GM19468 (cell line): Measurements from ENCODE around the gene ASPM.
"Not testable (repeated sequence)": the region's sequence is repeated elsewhere in the genome, so short reads cannot be mapped to it uniquely, and the experiment has no call there.

Source experiments
- ATAC-seq: cut with Tn5 transposase; IDR thresholded peaks from one replicate; pipeline ENCODE4 v1.9.1; 2021; ENCODE audit warnings: mild to moderate bottlenecking, moderate library complexity, moderate number of reproducible peaks; ENCODE audit not compliant: unreplicated experiment; ENCODE audit errors: extremely low read depth

Gene ASPM

GRCh38 chr1:197083474-197083873 lies 63.0 kb downstream of the ASPM start:
- no peak for ATAC-seq

GRCh38 chr1:197081117-197081753 lies 65.2 kb downstream of the ASPM start:
- no peak for ATAC-seq

- ATAC-seq, result no peak
Measured at GRCh38 chr1:197080323-197080722, 66.1 kb downstream of the ASPM start.

DNA sequence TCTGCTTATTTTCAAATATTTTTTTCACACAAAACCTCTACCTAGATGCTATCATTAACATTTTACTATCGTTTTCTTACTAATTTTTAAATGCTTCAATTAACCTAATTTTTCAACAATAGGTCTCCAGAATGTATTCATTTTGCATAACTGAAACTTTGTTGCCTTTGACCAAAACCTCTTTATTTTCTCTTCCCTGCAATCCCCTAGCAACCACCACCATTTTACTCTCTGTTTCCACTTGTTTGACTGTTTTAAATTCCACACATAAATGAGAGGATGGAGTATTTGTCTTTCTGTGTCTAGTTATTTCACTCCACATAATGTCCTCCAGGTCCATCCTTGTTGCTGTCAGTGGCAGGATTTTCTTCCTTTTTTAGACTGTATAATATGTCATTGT lies 69.9 kb downstream of the ASPM start:
- no peak for ATAC-seq

- no peak for ATAC-seq
Measured at GRCh38 chr1:197073978-197074377, 72.5 kb downstream of the ASPM start.

DNA sequence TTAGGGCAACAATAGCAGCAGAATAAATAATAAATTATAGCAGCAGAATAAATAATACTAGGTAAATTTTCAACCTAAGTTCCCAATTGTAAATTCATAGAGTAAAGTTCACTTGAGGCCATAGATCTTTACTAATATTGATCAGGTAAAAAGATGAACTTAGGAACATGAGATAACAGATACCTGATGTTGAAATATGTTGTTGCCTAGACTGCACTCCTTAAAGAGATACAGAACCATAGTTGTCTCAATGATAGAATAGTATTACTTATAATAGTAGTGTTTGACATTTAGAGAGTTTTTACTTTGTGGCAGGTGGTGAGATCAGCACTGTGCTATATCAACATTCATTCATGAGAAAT lies 79.0 kb downstream of the ASPM start:
- ATAC-seq, result no peak

GRCh38 chr1:197066719-197067456 lies 79.6 kb downstream of the ASPM start, which contains the start of gene F13B:
F13B (minus strand) TSS chr1:197067260; CDS start chr1:197067223, 37 bp downstream.
- ATAC-seq, result no peak

DNA sequence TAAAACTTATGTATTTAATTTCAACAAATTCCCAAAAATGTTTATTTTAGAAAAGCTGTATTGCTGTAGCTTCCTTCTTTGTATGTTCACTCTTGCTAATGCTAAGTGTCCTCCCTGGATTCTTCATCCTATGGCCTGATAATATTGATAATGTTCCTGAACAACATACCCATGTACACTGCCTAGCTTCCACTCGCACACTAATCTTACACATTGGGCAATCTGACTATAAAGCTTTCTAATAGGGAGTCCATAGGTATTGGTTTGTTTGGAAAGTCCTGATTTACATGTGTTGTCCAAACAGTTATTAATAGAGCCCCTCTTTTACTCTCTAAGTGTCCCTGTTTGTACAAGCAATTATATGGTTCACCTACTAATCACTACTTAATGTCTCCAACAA lies 80.2 kb downstream of the ASPM start:
- ATAC-seq, result no peak

DNA sequence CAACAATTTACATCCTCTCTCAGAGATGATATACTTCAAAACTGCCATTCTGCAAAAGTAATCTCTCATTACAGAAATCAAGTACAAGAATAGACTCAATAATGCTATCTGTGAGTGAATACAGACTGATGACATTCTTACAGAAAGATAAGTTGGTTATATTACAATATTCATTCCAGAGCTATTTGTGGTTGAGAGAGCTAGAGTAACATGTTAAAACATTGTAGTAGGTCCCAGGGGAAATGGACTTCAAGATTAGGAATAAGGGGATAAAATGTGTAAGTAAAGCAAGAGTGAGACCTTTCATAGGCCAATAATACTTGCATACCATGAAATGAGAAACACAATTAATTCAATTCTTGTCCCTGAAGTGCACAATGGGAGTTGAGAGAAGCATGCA lies 80.9 kb downstream of the ASPM start:
- ATAC-seq, result no peak

DNA sequence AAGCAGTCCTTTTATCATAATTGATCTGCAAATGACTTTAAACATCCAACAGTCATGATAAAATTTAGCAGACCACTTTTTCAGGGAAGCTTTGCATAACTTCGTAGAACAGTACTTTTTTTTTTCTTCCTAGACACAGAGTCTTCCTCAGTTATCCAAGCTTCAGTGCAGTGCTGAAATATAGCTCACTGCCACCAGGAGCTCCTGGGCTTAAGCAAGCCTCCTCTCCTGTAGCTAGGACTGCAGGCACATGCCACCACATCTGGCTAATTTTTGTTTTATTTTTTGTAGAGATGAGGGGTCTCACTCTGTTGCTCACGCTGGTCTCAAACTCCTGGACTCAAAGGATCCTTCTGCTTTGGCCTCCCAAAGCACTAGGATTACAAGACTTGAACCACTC lies 83.3 kb downstream of the ASPM start:
- ATAC-seq, result no peak

DNA sequence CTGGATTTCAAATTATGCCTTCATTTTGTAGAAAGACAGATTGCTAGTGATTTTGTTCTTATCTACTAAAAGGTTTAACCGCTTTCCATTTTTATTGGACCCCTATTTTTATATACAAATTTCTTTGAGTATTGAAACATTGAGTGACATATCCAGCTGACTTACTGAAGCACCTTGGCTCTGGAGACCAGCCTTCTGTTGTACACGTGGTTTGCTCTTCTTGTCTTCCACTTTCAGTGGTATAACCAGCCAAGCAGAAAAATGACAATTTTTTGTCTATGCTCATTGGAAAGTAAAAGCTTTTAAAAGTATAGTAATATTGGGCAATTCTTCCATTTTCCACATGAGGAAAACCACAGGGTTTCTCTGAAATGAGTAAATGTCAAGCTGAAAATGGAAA lies 83.8 kb downstream of the ASPM start:
- ATAC-seq, result peak; percentile 93

GRCh38 chr1:197049100-197049499 lies 97.4 kb downstream of the ASPM start:
- ATAC-seq, result no peak

DNA sequence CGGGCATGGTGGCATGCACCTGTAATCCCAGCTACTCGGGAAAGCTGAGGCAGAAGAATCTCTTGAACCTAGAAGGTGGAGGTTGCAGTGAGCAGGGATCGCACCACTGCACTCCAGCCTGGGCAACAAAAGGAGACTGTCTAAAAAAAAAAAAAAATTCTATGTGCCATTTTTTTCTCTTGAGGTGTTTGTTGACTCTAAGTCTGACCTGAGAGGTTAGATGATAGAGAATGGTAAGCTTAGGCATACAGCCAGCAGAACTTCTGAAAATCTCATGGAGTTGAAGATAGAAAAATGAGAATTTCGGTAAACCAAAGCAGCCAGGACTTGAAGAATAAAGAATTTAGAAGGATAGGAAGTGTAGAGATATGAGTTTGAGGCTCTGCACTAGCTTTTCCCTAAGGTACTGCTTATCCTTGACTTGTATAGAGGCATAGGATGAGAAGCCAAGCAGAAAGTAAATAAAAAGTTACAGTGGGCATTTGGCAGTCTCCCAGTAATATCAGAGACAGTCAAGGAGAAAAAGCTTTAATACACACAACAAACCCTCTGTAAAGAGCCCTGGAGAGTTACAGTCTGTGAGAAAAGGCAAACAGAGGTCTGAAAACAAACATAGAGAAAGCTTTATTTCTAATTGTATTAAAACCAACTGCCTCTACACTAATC lies 103.7 kb downstream of the ASPM start:
- ATAC-seq, result no peak

- ATAC-seq, result peak; percentile 40
Measured at GRCh38 chr1:197041486-197042353, 104.7 kb downstream of the ASPM start.

GRCh38 chr1:197036861-197037260 lies 109.6 kb downstream of the ASPM start:
- ATAC-seq, result no peak

GRCh38 chr1:197034631-197035339 lies 111.7 kb downstream of the ASPM start:
- ATAC-seq, result not testable (repeated sequence)
